Mucosa of rectum (tissue), 2 donors: Measurements from ENCODE around the gene AVP.

ENCODE experiments used
- H3K27ac ChIP-seq, 2 donors: one replicate each; pipeline ENCODE4 v1.7.0; 2013; ENCODE audit warnings: inconsistent platforms in 2 of 2, low read depth in 2 of 2, low read length in 2 of 2
- H3K27me3 ChIP-seq, 2 donors: one replicate each; pipeline ENCODE4 v1.7.0; 2013; ENCODE audit warnings: low read length in 2 of 2; ENCODE audit not compliant: control insufficient read depth in 2 of 2, insufficient read depth in 2 of 2
- H3K36me3 ChIP-seq, 2 donors: one replicate each; pipeline ENCODE4 v1.7.0; 2013; ENCODE audit warnings: low read length in 2 of 2; ENCODE audit not compliant: control insufficient read depth in 2 of 2, insufficient read depth in 2 of 2
- H3K4me1 ChIP-seq, 2 donors: one replicate each; pipeline ENCODE4 v1.7.0; 2013; ENCODE audit warnings: low read length in 2 of 2, mild to moderate bottlenecking in 1 of 2; ENCODE audit not compliant: control insufficient read depth in 2 of 2, insufficient read depth in 2 of 2
- H3K4me3 ChIP-seq, 2 donors: one replicate each; pipeline ENCODE4 v1.7.0; 2013; ENCODE audit warnings: low read length in 2 of 2
- H3K9ac ChIP-seq, 2 donors: one replicate each; pipeline ENCODE4 v1.7.0; 2013; ENCODE audit warnings: low read length in 2 of 2, low read depth in 1 of 2, mild to moderate bottlenecking in 1 of 2
- H3K9me3 ChIP-seq, 2 donors: one replicate each; pipeline ENCODE4 v1.7.0; 2013; ENCODE audit warnings: low read length in 2 of 2; ENCODE audit not compliant: control insufficient read depth in 2 of 2
- donor health status: healthy.
- donor health status: Normal muscosa, but diverticular disease.

The AVP gene

DNA sequence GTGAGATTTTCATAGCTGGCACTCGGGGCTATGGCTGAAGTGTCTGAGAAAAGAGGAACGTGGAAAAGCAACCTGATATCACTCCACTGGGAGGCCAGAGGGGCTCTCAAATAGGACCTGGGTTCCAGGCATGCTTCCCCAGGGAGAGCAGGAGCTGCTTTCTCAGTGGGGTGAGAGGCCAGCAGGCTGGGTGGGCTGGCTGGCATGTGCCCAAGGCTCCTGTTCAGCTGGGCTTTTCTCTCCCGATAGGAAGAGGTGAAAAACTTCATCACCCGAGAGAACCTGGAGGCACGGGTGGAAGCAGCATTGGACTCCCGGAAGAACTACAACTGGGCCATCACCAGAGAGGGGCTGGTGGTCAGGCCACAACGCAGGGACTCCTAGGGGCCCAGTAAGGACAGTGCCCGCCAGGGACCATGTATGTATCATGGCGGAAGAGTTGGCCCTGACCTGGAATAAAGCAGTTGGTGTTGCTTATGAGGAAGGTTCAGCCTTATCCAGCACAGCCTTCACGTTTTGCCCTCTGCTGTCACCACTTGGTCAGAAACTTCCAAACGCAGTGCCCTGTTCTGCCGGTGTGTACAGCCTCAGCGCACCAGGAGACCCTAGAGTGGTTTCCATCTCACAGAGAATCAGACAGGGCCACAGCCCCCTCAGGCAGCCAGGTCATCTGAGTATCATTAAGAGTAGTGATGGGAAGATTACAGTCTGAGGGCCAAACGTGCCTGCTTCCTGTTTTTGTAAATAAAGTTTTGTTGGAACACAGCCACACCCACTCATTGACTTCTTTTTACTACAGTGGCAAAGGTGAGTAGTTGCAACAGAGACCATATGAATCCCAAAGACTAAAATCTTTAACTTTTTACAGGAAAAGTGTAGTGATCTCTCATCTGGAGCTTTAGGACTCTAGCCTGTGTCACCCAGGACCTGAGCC, 36.8 kb downstream of the AVP start:
- Histone ChIP-seq H3K9me3 (no peaks in the 10 kb centered on the region), H3K4me1 (peaks cover 6 to 8% of the 10 kb centered on the region in 2 donors), H3K27ac (no peak overlapping the region), H3K4me3 (no peak overlapping the region), H3K27me3 (no peaks in the 10 kb centered on the region), H3K36me3 (peaks cover 13 to 23% of the 10 kb centered on the region in 2 donors), H3K9ac (no peak overlapping the region)

DNA sequence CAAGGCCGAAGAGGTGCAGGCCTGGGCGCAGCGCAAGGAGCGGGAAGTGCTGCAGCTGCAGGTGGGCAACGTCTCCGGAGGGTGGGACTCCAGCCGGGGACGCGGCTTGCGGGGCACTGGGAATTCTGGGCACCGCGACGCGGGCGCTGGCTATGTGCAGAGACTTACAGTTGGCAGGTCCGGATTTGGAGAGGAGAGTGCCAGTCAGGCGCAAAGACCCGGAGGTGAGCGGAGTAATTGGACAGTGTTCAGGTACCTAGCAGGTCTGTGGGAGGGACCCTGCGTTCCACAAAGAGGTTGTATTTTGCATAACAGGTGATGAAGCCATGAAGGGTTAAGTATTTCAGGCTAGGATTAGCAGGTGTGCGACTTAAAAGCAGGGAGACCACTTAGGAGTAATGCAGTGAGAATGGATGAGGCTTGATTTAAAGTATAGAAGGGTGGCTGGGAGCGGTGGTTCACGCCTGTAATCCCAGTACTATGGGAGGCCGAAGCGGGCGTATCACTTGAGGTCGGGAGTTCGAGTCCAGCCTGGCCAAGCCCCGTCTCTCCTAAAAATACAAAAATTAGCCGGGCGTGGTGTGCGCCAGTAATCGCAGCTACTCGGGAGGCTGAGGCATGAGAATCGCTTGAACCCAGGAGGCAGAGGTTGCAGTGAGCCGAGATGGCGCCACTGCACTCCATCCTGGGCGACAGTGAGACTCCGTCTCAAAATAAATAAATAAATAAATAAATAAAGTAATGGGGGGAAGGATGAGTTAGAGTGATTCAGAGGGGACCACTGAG, 37.7 kb downstream of the AVP start:
- H3K36me3 ChIP-seq = peaks cover 13 to 23% of the 10 kb centered on the region in 2 donors
- peaks cover 6 to 10% of the 10 kb centered on the region in 2 donors for H3K4me1 ChIP-seq
- no peaks in the 10 kb centered on the region for H3K27me3 ChIP-seq
- peak overlapping the region; percentile 75 to 82 for H3K4me3 ChIP-seq
- no peaks in the 10 kb centered on the region for H3K9me3 ChIP-seq
- H3K9ac ChIP-seq = peak overlapping the region; percentile 66 to 67
- peak overlapping the region in 1 of 2 donors; percentile 88 for H3K27ac ChIP-seq

DNA sequence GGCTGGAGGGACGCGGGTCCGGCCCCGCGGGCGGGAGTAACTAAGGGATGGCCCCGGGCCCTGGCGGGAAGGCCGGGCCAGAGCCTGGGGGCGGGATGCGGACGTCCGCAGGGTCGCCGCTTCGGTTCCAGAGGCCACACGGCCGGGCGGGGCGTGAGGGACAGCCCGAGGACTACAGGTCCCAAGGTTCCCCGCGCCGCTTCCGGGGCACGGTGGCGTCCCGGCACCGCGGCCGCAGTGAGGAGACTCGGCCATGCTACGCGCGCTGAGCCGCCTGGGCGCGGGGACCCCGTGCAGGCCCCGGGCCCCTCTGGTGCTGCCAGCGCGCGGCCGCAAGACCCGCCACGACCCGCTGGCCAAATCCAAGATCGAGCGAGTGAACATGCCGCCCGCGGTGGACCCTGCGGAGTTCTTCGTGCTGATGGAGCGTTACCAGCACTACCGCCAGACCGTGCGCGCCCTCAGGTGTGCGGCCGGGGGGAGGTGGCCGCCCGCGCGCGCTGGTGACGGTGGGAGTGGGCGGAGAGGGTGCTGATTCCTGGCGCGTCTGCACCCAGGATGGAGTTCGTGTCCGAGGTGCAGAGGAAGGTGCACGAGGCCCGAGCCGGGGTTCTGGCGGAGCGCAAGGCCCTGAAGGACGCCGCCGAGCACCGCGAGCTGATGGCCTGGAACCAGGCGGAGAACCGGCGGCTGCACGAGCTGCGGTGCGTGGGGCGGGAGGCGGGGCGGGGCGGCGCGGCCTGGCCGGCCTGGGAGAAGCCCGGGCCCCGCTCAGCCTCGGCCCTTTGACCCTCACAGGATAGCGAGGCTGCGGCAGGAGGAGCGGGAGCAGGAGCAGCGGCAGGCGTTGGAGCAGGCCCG, 38.5 kb downstream of the AVP start, which contains the start of gene MRPS26:
MRPS26 (plus strand) TSS at position 237 of the 861 bp plus-strand sequence; CDS start at position 254, 17 bp downstream.
- peak within 1 kb of the TSS; percentile 80 to 88 for H3K27ac ChIP-seq
- no peaks in the 10 kb centered on the region for H3K27me3 ChIP-seq
- H3K9ac ChIP-seq = peak within 1 kb of the TSS; percentile 67 to 70
- H3K36me3 ChIP-seq = peaks cover 13 to 23% of the 10 kb centered on the region in 2 donors
- H3K4me3 ChIP-seq = peak within 1 kb of the TSS; percentile 75 to 82
- no peaks in the 10 kb centered on the region for H3K9me3 ChIP-seq
- peaks cover 6 to 15% of the 10 kb centered on the region in 2 donors for H3K4me1 ChIP-seq

DNA sequence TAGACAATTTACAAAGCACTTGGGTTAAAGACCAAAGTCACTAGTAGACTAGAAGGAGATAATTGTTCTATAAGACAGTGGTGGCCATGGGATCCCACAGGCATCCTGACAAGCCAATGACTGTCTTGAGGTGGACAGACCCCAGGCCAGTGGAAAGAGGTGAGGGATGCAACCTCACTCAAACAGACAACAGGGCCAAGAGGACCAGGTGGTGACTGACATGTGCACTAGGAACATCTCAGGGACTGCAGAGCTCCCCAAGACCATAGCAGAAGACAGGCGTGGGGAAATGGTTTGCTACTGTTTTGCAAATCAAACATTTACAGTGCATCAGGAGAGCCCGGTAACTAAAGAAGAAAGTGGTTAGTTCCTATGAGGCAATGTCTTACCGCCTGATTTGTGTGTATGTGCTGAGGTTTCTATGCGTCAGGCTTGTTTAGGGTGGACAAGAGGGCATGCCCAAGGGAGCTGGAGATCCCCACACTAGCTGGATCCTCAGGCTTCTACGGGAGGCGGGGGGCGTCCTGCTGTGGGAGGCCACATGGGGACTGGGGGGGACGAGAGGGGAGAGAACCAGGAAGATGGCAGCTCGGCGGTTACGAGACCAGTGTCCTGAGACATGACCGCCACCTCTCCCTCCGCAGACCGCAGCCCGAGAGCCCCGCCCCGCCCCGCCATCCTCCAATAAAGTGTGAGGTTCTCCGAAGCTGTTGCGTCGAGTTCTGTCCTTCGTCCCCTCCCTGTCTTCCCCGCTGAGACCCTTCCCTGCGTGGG, 39.3 kb downstream of the AVP start:
- Histone ChIP-seq H3K27ac (peak overlapping the region; percentile 80 to 88), H3K4me3 (peak overlapping the region; percentile 75 to 82), H3K9ac (peak overlapping the region; percentile 67 to 70), H3K27me3 (no peaks in the 10 kb centered on the region), H3K4me1 (peaks cover 6 to 15% of the 10 kb centered on the region in 2 donors), H3K36me3 (peaks cover 15 to 28% of the 10 kb centered on the region in 2 donors), H3K9me3 (no peaks in the 10 kb centered on the region)

DNA sequence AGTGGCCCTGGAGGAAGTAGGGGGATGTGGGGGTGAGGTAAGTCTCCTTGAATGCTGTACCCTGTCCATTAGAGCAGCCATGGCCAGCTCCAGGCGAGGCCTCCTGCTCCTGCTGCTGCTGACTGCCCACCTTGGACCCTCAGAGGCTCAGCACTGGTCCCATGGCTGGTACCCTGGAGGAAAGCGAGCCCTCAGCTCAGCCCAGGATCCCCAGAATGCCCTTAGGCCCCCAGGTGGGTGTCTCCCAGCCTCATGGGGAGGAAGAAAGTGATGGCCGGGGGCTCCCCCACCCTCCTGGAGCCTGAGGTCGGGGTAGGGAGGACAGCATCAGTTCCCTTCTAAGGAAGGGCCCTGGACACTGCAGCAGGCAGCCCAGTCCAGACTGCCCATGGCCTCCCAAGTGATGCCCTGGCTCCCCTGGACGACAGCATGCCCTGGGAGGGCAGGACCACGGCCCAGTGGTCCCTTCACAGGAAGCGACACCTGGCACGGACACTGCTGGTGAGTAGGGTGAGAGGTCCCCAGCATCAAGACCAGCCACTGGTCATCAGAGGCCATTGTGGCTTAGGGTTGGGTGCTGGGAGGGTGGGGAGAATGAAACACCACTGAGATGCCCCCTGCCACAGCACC, 40.1 kb downstream of the AVP start:
- Histone ChIP-seq H3K36me3 (peaks cover 17 to 29% of the 10 kb centered on the region in 2 donors), H3K4me3 (no peak overlapping the region), H3K9ac (no peak overlapping the region), H3K9me3 (no peaks in the 10 kb centered on the region), H3K4me1 (peaks cover 6 to 15% of the 10 kb centered on the region in 2 donors), H3K27ac (no peak overlapping the region), H3K27me3 (no peaks in the 10 kb centered on the region)

DNA sequence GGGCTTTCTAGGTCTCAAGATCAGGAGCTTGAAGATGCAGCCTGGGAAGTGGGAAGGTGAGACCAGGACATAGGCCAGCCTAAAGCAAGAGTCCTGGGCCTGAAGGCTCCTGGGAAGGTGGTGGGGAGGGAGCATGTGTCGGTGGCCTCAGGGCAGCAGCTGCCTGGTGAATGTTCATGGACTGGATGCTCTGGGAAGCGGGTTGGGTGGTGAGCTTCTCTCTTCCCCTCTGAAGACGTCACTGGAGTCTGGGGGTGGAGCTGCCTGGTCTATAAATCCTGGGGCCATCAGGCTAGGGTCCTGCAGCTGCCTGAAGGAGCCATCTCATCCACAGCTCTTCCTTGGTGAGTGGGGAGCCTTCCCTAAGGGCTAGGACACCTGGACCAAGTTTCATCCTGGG, 41.2 kb downstream of the AVP start, which contains the start of gene GNRH2:
GNRH2 (plus strand) TSS at position 301 of the 400 bp plus-strand sequence. CDS start 793 bp downstream, outside the sequence.
- Histone ChIP-seq H3K9ac (no peak within 1 kb of the TSS), H3K36me3 (peaks cover 24 to 32% of the 10 kb centered on the region in 2 donors), H3K4me3 (no peak within 1 kb of the TSS), H3K4me1 (peaks cover 6 to 15% of the 10 kb centered on the region in 2 donors), H3K27me3 (no peaks in the 10 kb centered on the region), H3K27ac (no peak within 1 kb of the TSS), H3K9me3 (no peaks in the 10 kb centered on the region)

DNA sequence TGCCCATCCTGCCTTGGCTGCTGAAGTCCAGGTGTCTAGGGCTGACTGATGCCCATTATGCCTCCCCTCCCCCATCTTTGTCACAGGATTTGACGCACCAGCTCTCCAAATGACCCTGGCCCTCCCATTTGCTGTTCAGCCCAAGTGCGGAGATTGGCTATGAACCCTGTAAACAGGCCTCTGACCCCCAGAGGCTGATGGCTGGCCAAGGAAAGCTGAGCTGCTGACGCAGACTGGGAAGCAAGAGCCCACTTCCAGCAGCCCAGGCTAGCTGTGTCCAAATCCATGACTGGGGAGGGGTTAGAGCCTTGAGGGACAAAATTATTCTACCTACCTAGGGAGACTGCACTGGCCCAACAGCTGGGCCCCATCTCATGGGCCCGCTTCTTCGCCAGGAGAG, 41.9 kb downstream of the AVP start:
- Histone ChIP-seq H3K27ac (no peak overlapping the region), H3K36me3 (peaks cover 27 to 30% of the 10 kb centered on the region in 2 donors), H3K4me3 (no peak overlapping the region)

DNA sequence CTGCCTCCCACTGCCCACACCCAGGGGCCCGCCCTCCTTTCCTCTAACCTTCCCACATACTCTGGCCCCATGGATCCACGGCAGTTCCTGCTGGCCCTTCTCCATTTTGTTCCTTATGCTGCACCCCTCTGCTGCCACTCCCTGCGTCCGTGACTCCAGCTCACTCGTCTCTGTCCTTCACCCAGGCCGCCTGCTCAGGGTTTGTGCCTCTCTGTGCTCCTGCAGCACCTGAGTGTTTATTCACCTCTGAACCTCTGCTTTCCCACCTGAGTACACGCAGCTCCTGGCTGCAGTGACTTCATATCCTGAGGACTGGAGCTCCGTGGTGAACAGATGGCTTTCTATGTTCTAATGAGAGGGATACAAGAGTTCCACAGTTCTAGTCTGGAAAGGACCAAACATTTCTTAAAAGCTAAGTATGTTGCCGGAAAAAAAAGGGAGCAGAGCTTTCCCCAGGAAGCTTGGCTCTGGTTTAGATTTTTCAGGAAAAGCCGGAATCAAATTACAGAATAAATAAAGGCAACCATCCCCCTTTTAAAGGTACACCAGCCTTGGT, 42.6 kb downstream of the AVP start:
- Histone ChIP-seq H3K9me3 (no peaks in the 10 kb centered on the region), H3K9ac (no peak overlapping the region), H3K27ac (peak overlapping the region; percentile 32 to 63), H3K27me3 (no peaks in the 10 kb centered on the region), H3K36me3 (peaks cover 31 to 35% of the 10 kb centered on the region in 2 donors), H3K4me1 (peaks cover 3 to 13% of the 10 kb centered on the region in 2 donors), H3K4me3 (peak overlapping the region; percentile 48 to 49)

More for the DNA sequence above, 41.9 kb downstream of the AVP start:
- Histone ChIP-seq H3K27me3 (no peaks in the 10 kb centered on the region), H3K9ac (no peak overlapping the region), H3K4me1 (peaks cover 6 to 15% of the 10 kb centered on the region in 2 donors), H3K9me3 (no peaks in the 10 kb centered on the region)
